GM12801 (cell line): Measurements from ENCODE around the gene DENND4B.

Source experiments
- TF ChIP-seq, protein P1 (sequence below): IDR thresholded peaks from one replicate; pipeline ENCODE4 v1.5.1; 2011; ENCODE audit warnings: control low read depth; ENCODE audit not compliant: insufficient read length; ENCODE audit errors: extremely low read depth

DENND4B gene

DNA sequence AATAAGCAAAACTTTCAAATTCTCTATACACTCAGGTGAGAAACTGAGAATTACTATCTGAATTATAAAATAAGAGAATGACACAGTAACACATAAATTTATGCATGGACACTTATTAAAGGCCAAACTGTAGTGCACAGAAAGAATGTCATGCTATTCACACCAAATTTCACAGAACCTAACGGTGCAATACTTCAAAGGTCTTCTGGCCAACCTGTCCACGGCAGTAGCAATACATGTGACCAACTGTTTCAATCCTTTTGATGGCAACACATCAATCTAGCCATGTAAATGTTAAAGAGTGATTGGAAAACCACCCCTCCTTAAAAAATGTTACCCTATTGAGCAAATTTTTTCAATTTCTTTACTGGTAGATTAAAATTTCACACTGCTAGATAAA is 34.2 kb downstream of the DENND4B start:
- TF ChIP-seq, protein P1, sequence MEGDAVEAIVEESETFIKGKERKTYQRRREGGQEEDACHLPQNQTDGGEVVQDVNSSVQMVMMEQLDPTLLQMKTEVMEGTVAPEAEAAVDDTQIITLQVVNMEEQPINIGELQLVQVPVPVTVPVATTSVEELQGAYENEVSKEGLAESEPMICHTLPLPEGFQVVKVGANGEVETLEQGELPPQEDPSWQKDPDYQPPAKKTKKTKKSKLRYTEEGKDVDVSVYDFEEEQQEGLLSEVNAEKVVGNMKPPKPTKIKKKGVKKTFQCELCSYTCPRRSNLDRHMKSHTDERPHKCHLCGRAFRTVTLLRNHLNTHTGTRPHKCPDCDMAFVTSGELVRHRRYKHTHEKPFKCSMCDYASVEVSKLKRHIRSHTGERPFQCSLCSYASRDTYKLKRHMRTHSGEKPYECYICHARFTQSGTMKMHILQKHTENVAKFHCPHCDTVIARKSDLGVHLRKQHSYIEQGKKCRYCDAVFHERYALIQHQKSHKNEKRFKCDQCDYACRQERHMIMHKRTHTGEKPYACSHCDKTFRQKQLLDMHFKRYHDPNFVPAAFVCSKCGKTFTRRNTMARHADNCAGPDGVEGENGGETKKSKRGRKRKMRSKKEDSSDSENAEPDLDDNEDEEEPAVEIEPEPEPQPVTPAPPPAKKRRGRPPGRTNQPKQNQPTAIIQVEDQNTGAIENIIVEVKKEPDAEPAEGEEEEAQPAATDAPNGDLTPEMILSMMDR = no peak

DNA sequence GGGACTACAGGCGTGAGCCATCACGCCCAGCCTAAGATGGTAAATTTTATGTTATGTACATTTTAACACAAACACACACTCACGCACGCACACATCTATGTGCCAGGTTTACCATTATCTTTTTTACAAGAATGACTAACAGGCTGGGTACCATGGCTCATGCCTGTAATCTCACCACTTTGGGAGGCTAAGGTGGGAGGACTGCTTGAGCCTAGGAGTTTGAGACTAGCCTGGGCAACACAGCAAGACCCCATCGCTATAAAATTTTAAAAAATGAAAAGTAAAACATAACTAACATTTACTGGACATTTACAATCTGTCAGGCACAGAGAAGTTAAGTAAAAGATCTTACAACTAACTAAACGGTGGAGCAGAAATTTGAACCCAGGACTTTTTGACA is 38.4 kb downstream of the DENND4B start:
- TF ChIP-seq, protein P1 = no peak

DNA sequence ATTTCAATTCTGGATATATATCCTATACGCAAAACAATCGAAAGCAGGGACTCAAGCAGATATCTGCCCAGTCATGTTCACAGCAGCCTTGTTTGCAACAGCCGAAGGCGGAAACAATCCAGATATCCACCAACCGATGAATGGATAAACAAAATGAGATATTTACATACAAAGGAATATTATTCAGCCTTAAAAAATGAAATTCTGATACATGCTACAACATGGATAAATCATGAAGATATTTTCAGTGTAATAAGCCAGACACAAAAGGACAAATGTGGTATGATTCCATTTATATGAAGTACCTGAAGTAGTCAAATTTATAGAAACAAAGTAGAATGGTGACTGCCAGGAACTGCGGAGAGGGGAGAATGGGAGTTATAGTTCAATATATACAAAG is 39.4 kb downstream of the DENND4B start:
- TF ChIP-seq, protein P1 = no peak

DNA sequence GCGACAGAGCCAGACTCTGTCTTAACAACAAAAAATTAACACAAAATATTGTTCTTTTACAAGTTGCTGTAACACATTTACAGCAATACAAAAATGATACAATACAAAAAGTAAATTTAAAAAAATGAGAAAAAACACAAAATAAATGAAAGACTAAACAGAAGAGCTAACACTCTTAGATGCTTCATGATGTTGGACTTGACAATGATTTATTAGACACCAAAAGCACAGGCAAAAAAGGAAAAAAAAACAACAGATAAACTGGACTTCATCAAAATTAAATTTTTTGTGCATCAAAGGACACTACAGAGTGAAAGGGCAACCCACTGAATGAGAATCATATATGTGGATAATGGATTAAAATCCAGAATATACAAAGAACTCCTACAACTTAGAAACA is 40.1 kb downstream of the DENND4B start:
- TF ChIP-seq, protein P1 = no peak

DNA sequence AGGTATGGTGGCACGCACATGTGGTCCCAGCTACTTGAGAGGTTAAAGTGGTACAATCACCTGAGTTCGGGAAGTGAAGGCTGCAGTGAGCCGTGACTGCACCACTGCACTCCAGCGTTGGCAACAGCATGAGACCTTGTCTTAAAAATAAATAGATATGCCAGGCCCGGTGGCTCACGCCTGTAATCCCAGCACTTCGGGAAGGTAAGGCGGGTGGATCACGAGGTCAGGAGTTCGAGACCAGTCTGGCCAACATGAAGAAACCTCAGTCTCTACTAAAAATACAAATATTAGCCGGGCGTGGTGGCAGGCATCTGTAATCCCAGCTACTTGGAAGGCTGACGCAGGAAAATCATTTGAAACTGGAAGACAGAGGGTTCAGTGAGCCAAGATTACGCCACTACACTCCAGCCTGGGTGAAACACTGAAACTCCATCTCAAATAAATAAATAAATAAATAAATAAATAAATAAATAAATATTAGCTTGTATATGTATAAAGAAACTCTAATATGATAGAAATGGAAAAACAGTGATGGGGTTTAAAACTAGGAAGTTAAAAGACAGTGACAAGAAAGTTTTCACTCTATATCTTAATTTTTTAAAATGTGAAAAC is 42.6 kb downstream of the DENND4B start:
- TF ChIP-seq, protein P1 = no peak

DNA sequence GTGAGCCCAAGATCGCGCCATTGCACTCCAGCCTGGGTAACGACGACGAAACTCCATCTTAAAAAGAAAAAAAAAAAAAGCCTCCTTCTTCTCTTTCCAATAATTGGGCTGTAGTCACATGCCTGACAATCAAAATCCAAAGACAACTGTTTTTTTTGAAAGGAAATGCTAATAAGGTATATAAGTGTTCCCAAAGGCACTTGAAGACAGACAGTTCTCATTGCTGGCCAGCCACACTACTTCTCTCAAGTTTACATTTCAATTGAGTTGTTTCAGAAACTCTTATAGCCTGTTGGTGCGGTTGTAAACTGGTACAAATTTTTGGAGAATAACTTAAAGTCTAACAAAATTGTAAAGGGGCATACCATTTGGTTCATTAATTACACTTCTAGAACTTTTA is 47.0 kb downstream of the DENND4B start:
- TF ChIP-seq, protein P1 = no peak

DNA sequence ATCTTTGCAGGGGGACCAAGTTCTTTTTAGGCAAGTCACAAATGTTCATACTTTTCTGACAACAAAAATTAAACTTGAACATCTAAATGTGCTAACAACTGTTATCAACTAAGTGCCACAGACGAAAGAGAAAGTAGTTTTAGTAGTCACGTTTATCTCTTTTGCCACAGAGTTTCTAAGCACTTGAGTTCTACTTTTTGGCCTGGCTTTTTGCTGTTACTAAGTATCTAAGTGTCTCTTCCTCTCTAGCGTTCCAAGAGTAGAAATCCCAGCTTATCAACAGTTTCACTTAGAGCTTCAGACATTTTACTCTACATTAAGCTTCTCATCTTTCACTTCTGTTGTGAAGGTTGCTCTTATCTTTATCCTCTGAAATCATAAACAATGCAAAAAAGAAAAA is 58.0 kb downstream of the DENND4B start:
- TF ChIP-seq, protein P1 = no peak
